Fibroblast of pulmonary artery (primary cell): ENCODE data around the gene KMT2D.
A peak's percentile ranks its signal among the peaks of the same experiment; 100 is the strongest.

ENCODE experiments used
- DNase-seq: peaks from one replicate; pipeline ENCODE4 v3.0.0-alpha.2; 2010; ENCODE audit warnings: low read depth
- H3K4me3 ChIP-seq: replicated peaks from 2 replicates; pipeline ENCODE4 v1.5.1; 2011; ENCODE audit warnings: low read depth, mild to moderate bottlenecking, control low read depth, low read length, moderate library complexity
- TF ChIP-seq, protein P1 (sequence below): IDR thresholded peaks from 2 replicates; pipeline ENCODE4 v1.5.1; 2011; ENCODE audit warnings: mild to moderate bottlenecking, control low read depth, low read length, inconsistent platforms; ENCODE audit errors: missing control alignments

The KMT2D gene

DNA sequence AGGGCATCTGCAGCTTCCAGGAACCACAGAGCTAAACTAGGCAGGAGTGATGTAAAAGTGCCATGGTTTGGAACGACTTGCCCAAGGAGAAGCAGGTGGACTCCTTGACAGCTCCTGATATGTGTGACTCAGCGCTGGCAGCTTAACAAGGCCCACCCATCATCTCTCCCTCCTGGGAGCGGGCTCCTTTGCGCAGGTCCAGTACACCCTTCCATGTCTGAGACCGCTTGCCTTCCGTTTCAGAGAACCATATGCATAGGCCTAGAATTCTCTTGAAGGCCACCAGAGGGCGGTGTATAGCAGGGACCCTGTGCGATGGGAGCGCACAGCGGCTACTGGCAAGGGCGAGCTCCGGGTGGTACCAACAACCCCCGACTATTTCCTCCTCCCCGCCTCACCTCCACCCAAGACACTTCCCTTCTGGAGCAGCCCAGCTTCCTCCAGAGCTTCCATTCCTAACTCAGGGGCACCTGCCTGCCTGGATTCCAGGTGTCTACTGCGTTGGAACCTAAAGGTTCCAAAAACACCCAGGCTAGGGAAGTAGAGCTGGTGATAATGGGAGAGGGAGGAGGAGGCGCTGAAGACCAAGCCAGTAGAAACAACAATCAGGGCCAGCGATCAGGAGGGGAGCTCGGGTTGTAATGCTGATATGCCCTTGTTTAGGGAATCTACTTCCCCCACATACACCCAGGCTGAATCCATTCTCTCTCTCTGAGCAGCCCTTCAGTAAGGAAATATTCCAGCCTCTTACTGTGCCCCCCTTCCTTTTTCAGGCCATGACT, 27.7 kb upstream of the KMT2D start:
- TF ChIP-seq, protein P1, sequence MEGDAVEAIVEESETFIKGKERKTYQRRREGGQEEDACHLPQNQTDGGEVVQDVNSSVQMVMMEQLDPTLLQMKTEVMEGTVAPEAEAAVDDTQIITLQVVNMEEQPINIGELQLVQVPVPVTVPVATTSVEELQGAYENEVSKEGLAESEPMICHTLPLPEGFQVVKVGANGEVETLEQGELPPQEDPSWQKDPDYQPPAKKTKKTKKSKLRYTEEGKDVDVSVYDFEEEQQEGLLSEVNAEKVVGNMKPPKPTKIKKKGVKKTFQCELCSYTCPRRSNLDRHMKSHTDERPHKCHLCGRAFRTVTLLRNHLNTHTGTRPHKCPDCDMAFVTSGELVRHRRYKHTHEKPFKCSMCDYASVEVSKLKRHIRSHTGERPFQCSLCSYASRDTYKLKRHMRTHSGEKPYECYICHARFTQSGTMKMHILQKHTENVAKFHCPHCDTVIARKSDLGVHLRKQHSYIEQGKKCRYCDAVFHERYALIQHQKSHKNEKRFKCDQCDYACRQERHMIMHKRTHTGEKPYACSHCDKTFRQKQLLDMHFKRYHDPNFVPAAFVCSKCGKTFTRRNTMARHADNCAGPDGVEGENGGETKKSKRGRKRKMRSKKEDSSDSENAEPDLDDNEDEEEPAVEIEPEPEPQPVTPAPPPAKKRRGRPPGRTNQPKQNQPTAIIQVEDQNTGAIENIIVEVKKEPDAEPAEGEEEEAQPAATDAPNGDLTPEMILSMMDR: peak; percentile 89

DNA sequence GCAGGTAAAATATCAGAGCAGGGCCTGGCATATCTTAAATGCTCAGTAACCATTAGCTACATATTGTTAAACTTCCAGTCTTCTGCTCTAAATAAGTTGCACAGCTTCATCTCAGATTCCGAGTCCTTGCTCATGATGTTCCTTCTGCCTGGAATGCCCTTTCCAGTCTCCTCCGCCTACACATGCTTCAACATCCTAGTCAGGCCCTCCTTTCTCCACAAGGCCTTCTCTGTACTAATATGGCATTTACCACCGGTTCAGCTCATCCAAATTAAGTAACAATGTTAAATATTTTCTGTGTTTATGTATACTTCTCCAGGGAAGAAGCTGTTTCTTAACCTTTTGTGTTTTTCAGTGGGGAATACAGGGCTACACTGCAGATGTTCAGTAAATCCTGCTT, 25.5 kb upstream of the KMT2D start:
- TF ChIP-seq, protein P1: no peak
- H3K4me3 ChIP-seq: no peak overlapping the region
- peak; percentile 34 for DNase-seq

More for the DNA sequence above, 27.7 kb upstream of the KMT2D start:
- peak overlapping the region; percentile 11 for H3K4me3 ChIP-seq
- peak; percentile 96 for DNase-seq

DNA sequence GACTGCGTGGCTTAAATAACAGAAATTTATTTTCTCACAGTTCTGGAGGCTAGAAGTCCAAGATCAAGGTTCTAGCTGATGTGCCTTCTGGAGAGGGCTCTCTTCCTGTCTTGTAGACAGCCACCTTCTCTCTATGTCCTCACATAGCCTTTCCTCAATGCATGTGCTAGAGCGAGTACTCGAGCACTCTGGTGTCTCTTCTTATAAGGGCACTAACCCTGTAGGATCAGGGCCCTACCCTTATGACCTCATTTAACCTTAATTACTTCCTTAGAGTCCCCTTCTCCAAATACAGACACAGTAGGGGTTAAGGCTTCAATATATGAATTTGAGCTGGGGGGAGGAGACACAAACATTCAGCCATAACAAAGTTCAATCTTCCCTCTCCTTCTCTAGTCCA, 23.8 kb upstream of the KMT2D start:
- TF ChIP-seq, protein P1: no peak

DNA sequence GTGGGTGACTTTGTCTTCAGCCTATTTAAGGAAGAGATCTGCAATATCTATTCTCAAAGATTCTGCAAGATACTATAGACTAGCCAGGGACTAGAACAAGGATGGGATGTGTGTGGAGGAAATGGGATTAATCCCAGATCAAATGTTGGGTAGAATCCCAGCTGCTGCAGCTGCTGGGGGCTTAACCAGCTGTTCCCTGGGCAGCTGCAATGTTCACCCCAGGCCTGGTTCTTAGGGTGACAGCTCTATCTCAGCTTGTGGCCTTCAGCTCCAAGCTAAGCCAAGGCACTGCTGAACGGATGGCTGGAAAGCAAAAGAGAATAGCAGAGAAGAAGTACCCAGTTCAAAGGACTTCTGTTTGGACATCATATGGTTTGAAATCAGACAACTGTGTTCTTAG, 19.2 kb upstream of the KMT2D start:
- TF ChIP-seq, protein P1: no peak
- H3K4me3 ChIP-seq: no peak overlapping the region
- no peak for DNase-seq

More for the DNA sequence above, 23.8 kb upstream of the KMT2D start:
- no peak overlapping the region for H3K4me3 ChIP-seq
- no peak for DNase-seq

DNA sequence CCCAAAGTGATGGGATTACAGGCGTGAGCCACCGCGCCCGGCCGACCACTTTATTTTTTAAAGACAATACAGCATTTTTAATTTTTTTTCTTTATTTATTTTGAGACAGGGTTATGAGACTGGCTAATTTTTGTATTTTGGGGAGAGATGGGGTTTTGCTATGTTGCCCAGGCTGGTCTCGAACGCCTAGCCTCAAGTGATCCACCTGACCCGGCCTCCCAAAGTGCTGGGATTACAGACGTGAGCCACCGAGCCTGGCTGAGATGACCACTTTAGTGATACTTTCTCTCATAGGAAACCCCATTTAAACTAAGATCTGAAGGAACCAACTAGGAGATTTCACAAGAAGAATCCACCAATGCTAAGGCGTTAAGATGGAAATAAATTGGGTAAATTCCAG, 10.4 kb upstream of the KMT2D start:
- no peak for DNase-seq
- no peak overlapping the region for H3K4me3 ChIP-seq
- TF ChIP-seq, protein P1: no peak

DNA sequence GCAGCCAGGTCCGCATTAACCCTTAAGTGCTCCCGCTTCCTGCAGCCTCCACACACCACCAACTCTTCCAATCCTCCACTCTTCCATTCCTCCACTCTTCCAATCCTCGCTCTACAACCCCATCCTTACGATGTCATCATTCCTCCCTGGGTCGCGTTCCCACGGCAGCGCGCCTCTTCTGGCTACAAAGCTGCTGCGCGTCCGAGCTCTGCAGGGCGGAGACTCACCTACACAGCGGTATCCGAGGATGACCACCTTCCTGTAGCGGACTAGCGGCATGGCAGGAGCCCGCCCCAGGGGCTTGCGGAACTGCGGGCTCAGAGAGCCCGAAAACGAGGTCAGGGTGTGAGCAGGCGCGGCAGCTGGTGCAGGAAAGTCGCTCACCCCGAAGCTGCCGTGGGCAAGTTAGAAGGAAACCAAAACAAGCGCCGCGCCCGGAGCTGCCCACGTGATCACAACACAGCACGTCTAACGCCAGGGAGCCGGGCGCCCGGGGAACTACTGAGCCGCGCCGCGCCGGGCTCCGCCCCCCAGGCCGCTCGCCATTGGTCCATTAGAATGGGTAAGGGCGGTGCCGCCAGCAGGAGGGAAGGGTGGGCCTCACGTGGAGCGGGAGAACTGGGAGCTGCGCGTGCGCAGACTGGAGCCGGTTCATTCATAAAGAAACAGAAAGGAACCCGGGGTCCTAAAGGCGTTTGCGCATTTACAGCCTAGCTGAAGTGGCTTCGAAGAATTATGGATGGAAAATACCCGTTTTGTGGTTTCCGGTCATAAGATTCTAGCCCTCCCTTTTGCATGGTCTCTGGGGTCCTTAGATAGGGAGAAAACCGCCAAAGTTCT, 9.1 kb upstream of the KMT2D start, which contains the start of gene RHEBL1:
TSS of gene RHEBL1 (minus strand) at position 473 of the 840 bp plus-strand sequence. CDS start at position 279, 194 bp downstream.
- TF ChIP-seq, protein P1: peak; percentile 16
- H3K4me3 ChIP-seq: peak within 1 kb of the TSS; percentile 90
- peak; percentile 96 for DNase-seq
